GM21381 (cell line): Measurements from ENCODE around the gene PAN2.
"Not testable (repeated sequence)": the region's sequence is repeated elsewhere in the genome, so short reads cannot be mapped to it uniquely, and the experiment has no call there.

ENCODE experiments used
- ATAC-seq: cut with Tn5 transposase; IDR thresholded peaks from one replicate; pipeline ENCODE4 v1.9.1; 2021; ENCODE audit warnings: mild to moderate bottlenecking, moderate library complexity; ENCODE audit not compliant: unreplicated experiment

PAN2 gene

DNA sequence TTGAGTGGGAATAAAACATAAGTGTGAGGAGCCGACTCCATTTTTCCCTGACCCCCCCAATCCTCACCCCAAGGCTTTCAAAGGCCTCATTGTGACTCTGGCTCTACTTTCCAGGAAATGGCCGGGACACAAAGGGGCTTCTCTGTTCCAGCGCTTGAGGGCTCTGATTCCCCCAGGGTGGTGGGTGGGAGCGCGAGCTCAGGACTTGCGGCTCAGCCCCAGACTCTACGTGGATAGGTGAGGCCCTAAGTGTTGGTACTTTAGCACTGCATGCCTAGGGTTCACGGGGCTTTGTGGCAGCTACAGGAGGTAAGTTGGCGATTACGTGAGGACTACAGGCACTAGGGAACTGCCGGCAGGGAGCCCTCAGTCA, 18.6 kb downstream of the PAN2 start:
- no peak for ATAC-seq

DNA sequence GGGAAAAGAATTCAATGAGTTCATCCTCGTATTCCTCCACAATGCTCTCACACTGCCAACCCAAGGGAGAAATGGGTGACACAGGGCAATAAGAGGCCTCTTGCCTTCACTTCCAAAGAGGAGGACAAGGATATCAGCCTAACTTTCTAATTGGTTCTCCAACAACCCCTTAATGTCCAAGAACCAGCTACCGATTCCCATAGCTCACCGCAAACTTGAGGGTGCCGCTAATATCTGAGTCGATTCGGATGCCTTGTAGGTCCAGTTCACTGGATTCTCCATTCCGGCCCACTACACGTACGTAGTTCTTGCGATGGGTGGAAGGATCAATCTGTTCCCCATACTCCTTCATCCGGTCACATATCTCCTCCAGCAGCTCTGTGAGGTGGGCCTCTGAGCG, 22.8 kb downstream of the PAN2 start:
- no peak for ATAC-seq

DNA sequence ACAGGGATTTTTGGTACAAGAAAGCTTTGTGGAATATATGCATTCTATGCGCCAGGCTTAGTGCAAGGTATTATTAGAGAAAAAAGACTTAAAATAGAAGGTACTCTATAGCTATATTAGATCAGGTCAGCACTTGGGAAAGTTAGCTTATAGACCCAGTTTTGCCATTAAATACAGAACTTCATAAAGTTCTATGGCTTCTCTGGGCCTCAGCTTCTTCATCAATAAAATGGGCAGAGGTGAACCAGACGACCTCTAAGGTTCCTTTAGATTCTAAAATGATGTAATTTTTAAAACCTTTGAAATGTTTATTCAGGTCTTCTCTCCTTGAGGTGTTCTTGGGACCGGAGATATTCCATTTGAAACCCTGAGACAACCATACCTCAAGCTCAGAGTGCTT, 25.1 kb downstream of the PAN2 start:
- no peak for ATAC-seq

DNA sequence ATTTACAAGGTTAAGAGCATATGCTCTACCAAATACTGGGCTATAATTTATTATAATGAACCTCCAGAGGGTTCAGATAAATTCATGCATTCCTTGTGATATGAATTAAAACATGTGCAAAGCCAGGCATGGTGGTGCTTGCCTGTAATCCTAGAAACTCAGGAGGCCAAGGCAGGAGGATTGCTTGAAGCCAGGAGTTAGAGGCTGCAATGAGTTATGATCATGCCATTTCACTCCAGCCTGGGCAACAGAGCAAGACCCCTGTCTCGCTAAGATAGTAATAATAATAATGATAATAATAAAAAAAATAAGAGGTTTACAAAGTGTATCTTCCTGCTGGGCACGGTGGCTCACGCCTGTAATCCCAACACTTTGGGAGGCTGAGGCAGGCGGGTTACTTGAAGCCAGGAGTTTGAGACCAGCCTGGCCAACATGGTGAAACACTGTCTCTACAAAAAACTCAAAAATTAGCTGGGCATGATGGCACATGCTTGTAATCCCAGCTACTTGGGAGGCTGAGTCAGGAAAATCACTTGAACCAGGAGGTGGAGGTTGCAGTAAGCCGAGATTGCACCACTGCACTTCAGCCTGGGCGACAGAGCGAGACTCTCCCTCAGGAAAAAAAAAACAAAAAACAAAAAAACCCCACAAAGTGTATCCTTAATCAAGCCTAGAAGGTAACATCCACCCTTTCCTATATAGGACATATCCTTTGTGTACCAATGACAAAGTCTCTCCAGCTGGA, 26.4 kb downstream of the PAN2 start:
- no peak for ATAC-seq

DNA sequence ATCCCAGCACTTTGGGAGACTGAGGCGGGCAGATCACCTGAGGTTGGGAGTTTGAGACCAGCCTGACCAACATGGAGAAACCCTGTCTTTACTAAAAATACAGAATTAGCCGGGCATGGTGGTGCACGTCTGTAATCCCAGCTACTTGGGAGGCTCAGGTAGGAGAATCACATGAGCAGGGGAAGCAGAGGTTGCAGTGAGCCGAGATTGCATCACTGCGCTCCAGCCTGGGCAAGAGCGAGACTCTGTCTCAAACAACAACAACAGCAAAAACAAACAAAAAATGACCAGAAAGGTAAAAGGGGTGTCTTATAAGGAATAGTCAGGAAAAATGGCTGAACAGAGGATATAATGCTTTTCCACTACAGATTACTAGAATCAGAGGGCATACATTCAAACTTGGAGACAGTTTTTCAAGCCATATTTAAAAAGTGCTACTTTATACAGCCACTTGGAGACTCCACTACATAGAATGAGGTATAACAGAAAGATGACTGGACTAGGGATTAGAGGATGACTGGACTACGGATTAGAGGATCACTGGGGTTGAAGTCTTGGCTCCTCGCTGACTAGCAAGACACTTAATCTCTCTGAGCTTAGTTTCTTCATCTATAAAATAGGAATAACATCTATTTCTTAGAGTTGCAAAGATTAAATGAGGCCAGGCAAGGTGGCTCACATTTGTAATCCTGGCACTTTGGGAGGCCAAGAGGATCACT, 28.8 kb downstream of the PAN2 start:
- no peak for ATAC-seq

DNA sequence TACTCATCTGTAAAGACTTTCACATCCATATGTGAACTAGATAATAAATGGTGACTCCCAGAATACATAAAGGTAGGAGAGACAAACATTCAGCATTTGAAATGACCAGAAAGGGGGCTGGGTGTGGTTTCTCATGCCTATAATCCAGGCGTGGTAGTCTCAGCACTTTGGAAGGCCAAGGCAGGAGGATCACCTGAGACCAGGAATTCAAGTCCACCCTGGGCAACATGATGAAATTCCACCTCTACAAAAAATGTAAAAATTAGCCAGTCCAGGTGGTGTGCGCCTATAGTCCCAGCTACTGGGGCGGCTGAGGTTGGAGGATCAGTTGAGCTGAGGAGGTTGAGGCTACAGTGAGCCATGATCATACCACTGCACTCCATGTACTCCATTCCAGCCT, 29.5 kb downstream of the PAN2 start:
- no peak for ATAC-seq

DNA sequence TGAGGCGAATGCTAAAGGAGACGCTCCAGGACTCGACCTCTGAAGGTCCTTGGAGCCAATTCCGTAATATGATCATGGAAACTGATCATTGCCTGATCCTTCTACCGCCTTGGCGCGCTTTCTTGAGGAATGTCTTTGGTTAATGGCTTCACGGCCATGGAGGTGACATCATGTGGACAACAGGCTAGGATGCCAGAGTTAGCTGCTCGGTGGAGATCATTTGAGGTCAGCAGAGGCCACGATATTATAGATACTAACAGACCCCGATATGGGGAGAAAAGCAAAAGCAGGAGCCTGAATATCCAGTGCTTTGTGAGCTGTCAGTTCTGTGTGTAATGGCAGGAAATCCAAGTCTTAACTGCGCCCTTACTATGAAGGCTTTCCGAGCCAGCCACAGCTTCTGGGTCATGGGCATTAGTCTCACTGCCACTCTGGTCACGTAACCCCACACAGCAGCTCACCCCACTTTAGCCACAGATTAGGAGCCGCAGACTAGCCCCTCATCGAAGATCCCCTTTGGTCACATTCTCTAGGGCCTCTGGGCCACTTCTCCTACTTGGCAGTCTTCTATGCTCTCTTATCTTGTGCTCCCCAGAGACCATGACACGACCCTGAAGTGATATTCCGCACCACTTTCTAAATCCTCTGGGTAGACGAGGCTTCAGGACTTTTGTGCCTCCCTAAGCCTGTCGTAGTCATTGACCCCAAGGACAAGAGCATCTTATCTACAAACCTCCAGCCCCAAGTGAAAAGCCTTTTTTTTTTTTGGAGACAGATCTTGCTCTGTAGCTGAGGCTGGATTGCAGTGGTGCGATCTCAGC, 32.9 kb downstream of the PAN2 start:
- ATAC-seq, result no peak

DNA sequence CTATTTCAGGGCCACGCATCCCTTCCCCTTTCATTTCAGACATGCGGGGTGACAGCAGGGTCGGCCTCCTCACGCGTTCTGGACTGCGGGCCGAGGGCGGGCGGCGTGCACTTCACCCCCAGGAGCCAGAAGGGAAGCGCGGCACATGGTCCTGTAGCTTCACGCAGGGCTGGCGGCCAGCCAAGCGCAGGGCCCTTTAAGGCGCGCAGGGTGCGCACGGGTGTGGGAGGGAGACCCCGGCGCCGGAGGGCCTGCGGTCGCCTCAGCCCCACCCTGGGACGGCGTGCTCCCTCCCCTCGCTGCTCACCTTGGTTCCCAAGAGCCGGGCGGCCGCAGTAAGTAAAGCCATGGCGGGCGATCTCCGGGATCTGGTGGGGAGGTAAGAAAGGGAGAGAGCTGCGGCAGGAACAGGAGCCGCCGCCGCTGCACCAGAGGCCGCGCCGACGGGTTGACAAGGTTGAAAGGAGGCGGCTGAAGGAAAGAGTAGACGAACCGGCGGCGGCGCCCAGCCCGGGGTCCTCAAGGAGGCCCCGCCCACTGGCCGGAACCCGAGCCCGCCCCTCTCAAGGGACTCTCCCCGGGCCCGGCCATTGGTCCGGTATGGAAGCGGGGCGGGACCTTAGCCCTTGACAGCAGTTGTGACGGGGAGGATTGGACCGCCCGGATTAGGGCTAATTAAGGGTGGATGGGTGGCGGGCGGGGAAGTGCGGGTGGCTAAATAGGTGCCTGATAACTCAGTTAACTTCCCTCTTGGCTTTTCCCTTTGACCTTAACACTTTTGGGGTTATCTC, 33.8 kb downstream of the PAN2 start, which contains the start of gene CS:
Gene CS (minus strand): TSS at position 478 of the 791 bp plus-strand sequence. CDS start 129 bp downstream, at position 349.
- peak; percentile 92 for ATAC-seq

DNA sequence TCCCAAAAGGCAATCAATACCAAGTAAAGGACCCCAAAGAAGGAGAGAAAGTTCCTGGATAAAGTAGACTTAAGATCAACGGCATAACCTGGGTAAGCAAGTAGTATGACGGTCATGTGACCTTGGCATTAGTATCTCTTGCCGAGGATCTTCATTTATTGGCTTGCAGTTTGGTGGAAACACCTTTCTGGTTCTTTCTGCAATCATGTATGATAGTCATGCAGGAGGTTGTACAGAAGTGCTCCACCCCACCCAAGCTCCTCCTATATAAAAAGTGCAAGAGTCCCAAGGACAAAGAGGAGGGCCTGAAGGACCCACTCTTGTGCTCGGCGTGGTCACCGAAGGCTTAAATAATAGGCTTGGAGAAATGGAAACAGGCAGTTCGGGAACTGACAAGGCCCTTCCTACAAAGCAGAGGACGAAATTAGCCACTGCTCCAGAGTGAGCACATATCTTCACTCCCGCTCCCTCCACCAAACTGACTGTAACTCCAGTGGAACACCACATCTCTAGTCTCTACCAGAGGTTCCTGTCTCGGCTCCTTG, 34.4 kb downstream of the PAN2 start:
- no peak for ATAC-seq

DNA sequence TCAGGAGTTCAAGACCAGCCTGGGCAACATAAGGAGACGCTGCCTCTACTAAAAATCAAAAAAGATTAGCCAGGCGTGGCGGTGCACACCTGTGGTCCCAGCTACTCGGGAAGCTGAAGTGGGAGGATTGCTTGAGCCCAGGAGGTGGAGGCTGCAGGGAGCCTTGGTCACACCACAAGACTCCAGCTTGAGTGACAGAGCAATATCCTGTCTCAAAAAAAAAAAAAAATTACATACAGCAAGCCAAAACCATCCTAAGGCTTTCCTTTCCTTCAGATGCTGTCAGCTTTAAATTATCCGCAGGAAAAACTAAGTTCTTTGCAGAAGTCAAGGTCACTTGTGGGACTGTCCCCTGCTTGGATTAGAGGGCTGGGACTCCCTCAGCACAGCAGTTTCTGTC, 35.0 kb downstream of the PAN2 start:
- ATAC-seq, result no peak

DNA sequence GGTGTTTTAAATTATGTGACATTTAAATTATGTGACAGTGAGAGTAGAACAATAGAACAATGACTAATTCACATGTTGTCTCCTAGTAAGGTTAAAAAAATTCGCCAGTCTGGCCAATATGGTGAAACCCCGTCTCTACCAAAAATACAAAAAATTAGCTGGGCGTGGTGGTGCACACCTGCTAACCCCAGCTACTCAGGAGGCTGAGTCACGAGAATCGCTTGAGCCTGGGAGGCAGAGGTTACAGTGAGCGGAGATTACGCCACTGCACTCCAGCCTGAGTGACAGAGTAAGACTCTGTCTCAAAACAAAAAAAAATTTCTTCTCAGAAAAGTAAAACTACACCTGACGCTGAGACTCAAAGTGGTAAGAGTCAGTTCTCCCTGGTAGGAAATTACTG, 36.4 kb downstream of the PAN2 start:
- ATAC-seq, result no peak

DNA sequence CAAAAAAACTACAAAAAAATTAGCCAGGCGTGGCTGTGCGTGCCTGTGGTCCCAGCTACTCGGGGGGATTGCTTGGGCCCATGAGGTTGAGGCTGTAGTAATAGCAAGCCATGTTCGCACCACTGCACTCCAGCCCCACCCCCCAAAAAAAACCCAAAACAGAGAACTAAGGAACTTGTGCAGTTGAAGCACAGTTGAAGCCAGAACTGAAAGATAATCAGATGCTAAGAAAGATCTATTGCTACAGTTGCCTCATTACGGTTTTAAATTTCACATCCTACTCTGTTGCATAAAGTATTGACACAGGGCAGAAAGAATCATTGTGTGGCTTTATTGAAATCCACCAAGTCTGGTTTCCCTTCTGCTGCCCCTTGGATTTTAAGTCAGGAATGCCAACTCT, 37.5 kb downstream of the PAN2 start:
- ATAC-seq, result no peak

DNA sequence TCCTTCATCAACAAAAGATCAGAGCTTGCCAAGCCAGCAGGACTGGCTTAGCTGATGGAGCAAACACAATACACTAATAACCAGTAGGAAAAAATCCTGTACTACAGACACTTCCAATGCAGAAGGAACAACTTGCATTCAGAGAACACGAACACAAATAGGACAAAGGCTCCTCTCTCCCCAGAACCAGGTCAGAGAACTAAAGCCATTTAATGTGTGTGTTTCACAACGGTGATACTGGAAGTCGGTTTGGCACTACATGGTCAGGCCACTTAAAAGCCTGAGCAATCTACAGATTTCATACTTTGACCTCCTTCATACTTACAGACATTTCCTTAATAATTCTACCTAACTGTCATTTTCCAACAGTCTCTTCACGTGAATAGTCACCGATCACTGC, 40.0 kb downstream of the PAN2 start:
- no peak for ATAC-seq

DNA sequence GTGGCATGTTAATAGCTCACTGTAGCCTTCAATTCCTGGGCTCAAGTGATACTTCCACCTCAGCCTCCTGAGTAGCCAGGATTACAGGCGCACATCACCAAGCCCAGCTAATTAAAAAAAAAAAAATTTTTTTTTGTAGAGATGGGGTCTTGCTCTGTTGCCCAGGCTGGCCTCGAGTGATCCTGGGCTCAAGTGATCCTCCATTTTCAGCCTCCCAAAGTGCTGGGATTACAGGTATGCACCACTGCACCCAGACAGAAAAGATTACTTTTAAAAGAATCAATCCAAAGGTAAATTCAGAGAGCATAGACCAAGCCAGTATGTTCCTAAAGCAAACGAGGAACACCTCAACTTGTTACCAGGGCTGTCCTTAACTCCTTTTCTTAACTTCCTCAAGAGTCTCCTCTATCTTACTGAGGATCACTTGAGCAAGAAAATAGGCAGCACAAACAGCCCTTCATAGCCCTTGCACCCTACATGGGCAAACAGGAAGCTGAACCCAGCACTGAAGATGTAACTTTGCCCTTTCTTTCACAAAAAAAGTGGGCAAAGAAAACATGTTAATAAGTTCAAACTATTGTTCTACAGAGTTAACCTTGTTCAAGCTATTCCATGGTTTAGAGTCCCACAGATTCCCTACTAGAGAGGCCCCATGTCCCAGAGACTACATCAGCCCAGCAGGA, 45.0 kb downstream of the PAN2 start:
- no peak for ATAC-seq

DNA sequence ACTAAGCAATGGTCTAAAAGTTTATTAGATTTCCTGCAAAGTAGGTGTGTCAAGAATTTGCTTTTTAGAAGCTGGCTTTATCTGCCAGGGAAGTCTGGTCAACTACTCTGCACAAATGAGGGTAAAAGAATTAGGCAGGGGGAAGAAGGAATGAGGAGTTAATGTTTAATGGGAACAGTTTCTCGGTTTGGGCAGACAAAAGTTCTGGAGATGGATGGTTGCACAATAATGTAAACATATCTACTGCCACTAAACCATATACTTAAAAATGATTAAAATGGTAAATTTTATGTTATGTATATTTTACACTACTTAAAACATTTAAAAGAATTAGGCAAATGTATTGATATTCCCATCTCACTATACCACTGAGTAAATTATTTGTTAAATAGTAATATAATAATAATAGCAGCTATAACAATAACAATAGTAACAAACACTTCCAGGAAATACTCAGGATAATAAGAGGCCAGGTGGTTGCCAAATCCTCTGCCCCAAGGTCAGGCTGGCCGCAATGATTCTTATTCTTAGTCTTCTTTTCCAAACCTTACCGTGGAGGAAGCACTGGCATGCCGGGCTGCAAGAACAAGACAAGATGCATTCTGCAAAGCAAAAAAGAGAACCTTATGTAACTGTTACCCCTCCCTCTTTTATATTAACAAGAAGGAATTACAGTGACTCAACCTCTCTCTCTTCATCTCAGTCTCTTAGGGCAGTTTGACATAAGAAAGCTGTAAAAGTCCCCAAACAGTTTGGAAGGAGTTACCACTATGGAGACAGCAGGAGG, 47.6 kb downstream of the PAN2 start:
- no peak for ATAC-seq

DNA sequence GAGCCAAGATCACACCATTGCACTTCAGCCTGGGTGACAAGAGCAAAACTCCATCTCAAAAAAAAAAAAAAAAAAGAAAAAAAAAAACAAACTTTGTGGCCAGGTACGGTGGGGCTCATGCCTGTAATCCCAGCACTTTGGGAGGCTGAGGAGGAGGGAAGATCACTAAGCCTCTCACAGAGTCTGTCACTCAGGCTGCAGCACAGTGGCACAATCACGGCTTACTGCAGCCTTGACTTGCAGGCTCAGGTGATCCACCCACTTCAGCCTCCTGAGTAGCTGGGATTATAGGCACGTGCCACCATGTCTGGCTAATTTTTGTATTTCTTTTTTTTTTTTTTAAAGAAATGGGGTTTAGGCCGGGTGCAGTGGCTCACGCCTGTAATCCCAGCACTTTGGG, 49.5 kb downstream of the PAN2 start:
- ATAC-seq, result not testable (repeated sequence)

DNA sequence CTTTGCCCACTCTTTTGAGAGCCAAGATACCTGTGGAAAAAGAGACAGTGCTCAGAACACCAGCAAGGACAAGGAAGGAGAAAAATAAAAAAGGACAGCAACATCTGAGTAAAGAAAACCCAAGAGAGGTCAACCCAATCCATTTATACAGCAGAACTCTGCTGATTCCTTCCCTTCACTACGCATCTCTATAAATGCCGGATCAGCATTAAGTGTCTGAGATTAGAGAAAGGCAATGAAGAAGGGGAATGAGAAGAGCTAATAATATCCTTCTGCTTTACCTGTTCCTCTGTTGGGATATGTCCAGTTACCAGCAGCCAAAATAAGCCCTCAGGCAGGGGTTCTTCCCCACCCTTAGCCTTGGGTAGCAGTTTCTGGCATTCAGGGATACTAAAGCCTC, 51.2 kb downstream of the PAN2 start:
- no peak for ATAC-seq

DNA sequence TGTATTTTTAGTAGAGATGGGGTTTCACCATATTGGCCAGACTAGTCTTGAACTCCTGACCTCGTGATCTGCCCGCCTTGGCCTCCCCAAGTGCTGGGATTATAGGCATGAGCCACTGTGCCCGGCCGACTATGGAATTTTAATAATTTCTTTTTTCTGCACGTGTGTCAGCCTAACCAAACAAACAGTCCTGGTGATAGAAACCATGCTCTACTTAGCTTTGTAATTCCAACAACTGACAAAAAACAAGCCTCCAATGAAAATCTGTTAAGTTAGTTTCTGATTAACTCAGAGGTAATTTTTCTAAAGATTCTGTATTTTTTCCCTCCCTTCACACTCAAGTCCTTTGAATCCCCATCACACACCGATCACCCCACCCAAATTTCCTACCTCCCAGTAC, 51.8 kb downstream of the PAN2 start:
- no peak for ATAC-seq

DNA sequence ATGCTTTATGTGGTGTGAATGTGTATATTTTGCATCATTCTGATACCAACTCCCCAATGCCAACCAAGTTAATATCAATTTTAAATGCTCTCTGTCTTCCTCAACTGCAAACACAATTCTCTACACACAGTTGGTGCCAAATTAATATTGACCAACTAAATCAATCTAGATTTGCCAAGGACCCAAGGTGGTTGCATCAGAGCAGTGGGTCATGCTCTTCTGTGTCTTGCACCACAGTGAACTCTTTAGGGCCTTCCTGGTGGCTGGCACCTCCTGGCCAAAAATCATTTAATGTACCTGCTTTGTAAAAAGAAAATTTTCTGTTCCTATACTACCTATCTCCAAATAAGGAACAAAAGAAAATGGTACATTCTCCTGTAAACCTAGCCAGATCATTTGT, 53.0 kb downstream of the PAN2 start:
- no peak for ATAC-seq
